Fibroblast of lung (primary cell): Measurements from ENCODE around the gene IRF1. TPM values are rescaled to one million over a fixed set of nuclear protein-coding genes. Genes with fewer than 3 reads are reported as not detected.

ENCODE experiments used
- DNase-seq, 2 donors: peaks; one replicate each; pipeline versions ENCODE4 v3.0.0 to v3.0.0-alpha.2; 2010; ENCODE audit warnings: low read depth in 2 of 2
- H2AFZ ChIP-seq: 2 replicates; pipeline ENCODE4 v1.5.1; 2012; ENCODE audit warnings: low read length, control low read depth, inconsistent platforms
- H3K27ac ChIP-seq: 2 replicates; pipeline ENCODE4 v1.5.1; 2011; ENCODE audit warnings: low read length, control low read depth; ENCODE audit not compliant: insufficient read depth
- H3K27me3 ChIP-seq: 2 replicates; pipeline ENCODE4 v1.5.1; 2011; ENCODE audit warnings: mild to moderate bottlenecking, low read length; ENCODE audit not compliant: control insufficient read depth, insufficient read depth
- H3K36me3 ChIP-seq: 2 replicates; pipeline ENCODE4 v1.5.1; 2011; ENCODE audit warnings: low read length; ENCODE audit not compliant: control insufficient read depth, insufficient read depth
- H3K4me1 ChIP-seq: 2 replicates; pipeline ENCODE4 v1.5.1; 2011; ENCODE audit warnings: low read length; ENCODE audit not compliant: control insufficient read depth, insufficient read depth; ENCODE audit errors: extremely low read depth
- H3K4me2 ChIP-seq: 2 replicates; pipeline ENCODE4 v1.5.1; 2011; ENCODE audit warnings: low read length, control low read depth; ENCODE audit not compliant: insufficient read depth; ENCODE audit errors: extremely low read depth
- H3K4me3 ChIP-seq, 4 experiments: fragments of 200-600 bp in 1 of 4; sonication (generic) in 1 of 4; replicated peaks in 1 of 4; 2 replicates each; pipeline ENCODE4 v1.5.1; 2011 to 2016; ENCODE audit warnings: low read length in 4 of 4, low read depth in 3 of 4, mild to moderate bottlenecking in 3 of 4, control low read depth in 2 of 4, inconsistent platforms in 1 of 4, mixed read lengths in 1 of 4; ENCODE audit not compliant: insufficient read depth in 1 of 4; ENCODE audit errors: control extremely low read depth in 1 of 4
- H3K79me2 ChIP-seq: 2 replicates; pipeline ENCODE4 v1.5.1; 2012; ENCODE audit warnings: mild to moderate bottlenecking, low read length, inconsistent platforms; ENCODE audit not compliant: control insufficient read depth, insufficient read depth
- H3K9ac ChIP-seq: 2 replicates; pipeline ENCODE4 v1.5.1; 2011; ENCODE audit warnings: mild to moderate bottlenecking, low read length, control low read depth; ENCODE audit not compliant: insufficient read depth
- H3K9me3 ChIP-seq: 2 replicates; pipeline ENCODE4 v1.5.1; 2012; ENCODE audit warnings: low read depth, low read length; ENCODE audit not compliant: control insufficient read depth, insufficient read depth
- H4K20me1 ChIP-seq: 2 replicates; pipeline ENCODE4 v1.5.1; 2011; ENCODE audit warnings: low read length; ENCODE audit not compliant: control insufficient read depth, insufficient read depth; ENCODE audit errors: extremely low read depth
- EZH2 ChIP-seq: IDR thresholded peaks from 2 replicates; pipeline ENCODE4 v1.5.1; 2012; ENCODE audit warnings: low read length, control low read depth, mild to moderate bottlenecking; ENCODE audit errors: missing control alignments
- polyA plus RNA-seq, 2 donors: library from polyadenylated mRNA; depleted of rRNA in 1 of 2; stranded (reverse) in 1 of 2; unstranded in 1 of 2; fragments of >200 nt; gene quantifications; 2 replicates each; pipeline ENCODE4 v1.2.1, GENCODE V29; 2011 to 2012; ENCODE audit warnings: missing spikeins in 1 of 2
- total RNA-seq: library from RNA; depleted of rRNA; stranded (reverse); fragments of >200 nt; gene quantifications from 2 replicates; pipeline ENCODE4 v1.2.1, GENCODE V29; 2014
- TF ChIP-seq, protein P1 (sequence below), 2 donors: IDR thresholded peaks in 1 of 2; conservative IDR thresholded peaks in 1 of 2; 1 replicate in 1 of 2; 2 replicates in 1 of 2; pipeline ENCODE4 v1.5.1; 2011 to 2012; ENCODE audit warnings: low read length in 2 of 2, control low read depth in 1 of 2, inconsistent platforms in 1 of 2, low read depth in 1 of 2, mild to moderate bottlenecking in 1 of 2

IRF1 gene
- total and polyA plus RNA-seq, 2 donors (not counting 1 experiment from before 2014, with no cell fraction given): 34.7 to 37.6 TPM

DNA sequence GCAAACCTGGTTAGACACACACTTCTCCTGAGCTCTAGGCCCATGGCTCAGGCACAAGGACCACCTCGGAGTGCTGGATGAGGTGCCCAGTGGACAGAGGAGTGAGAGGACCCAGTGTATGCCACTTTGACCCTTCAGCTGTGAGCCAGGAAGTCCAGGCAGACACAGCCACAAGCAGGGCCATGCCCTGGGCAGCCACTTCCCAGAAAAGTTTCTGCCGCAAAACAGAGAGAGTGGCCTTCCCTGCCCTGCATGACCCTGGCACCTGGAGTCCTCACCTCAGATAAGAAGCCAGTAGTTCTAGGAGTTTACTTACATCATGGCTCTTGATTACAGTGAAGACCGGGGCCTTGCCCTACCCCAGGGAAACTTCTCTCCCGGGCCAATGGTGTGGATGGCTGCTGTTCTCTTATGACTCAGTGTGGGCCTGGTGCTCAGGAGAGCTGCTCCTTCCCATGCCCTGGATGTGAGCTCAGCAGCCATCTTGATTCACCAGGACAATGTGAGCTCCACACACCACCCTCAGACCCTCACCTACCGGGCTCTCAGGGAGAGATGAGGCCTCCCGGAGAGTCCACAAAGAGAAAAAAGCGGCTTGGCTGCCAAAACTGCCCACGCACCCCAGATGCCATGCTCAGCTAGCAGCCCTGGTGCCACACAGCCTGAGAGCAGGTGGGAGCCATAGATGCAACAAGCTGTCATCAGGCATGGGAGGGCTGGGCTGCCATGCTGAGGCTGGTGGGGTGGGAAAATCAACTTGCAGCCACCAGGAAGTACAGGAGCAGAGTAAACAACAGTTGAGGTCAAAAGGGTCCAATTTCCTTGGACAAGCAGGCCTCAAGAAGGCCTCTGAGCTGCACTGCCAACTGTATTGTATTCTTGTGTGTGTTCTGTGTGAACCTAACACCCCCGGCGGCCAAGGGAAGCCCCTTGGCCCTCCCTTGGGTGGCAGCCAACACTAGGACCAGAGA is 11.7 kb upstream of the IRF1 start:
- Histone ChIP-seq H3K79me2 (no peaks in the 10 kb centered on the region), H3K4me1 (peaks cover 40% of the 10 kb centered on the region)
- TF ChIP-seq, protein P1, sequence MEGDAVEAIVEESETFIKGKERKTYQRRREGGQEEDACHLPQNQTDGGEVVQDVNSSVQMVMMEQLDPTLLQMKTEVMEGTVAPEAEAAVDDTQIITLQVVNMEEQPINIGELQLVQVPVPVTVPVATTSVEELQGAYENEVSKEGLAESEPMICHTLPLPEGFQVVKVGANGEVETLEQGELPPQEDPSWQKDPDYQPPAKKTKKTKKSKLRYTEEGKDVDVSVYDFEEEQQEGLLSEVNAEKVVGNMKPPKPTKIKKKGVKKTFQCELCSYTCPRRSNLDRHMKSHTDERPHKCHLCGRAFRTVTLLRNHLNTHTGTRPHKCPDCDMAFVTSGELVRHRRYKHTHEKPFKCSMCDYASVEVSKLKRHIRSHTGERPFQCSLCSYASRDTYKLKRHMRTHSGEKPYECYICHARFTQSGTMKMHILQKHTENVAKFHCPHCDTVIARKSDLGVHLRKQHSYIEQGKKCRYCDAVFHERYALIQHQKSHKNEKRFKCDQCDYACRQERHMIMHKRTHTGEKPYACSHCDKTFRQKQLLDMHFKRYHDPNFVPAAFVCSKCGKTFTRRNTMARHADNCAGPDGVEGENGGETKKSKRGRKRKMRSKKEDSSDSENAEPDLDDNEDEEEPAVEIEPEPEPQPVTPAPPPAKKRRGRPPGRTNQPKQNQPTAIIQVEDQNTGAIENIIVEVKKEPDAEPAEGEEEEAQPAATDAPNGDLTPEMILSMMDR (conservative IDR thresholded peaks at IDR 0.05 in 1 of 2, IDR thresholded peaks at IDR 0.05 in 1 of 2; ENCODE audit: low read depth in 1 of 2, low read length in 2 of 2): no peak
- TF ChIP-seq EZH2: no peak

GRCh38 chr5:132501629-132501956 is 11.0 kb upstream of the IRF1 start:
- no peaks in the 10 kb centered on the region for H3K27me3 ChIP-seq
- no peaks in the 10 kb centered on the region for H3K9me3 ChIP-seq
- H3K4me2 ChIP-seq: no peak overlapping the region
- TF ChIP-seq, protein P1 (conservative IDR thresholded peaks at IDR 0.05 in 1 of 2, IDR thresholded peaks at IDR 0.05 in 1 of 2; ENCODE audit: low read depth in 1 of 2, low read length in 2 of 2): no peak
- DNase-seq: no peak
- no peak overlapping the region for H2AFZ ChIP-seq
- H3K4me1 ChIP-seq: peaks cover 42% of the 10 kb centered on the region
- H3K9ac ChIP-seq: no peak overlapping the region
- H4K20me1 ChIP-seq: no peaks in the 10 kb centered on the region
- H3K27ac ChIP-seq: no peak overlapping the region
- H3K36me3 ChIP-seq: no peaks in the 10 kb centered on the region
- no peak overlapping the region for H3K4me3 ChIP-seq
- H3K79me2 ChIP-seq: no peaks in the 10 kb centered on the region

More for the DNA sequence above, 11.7 kb upstream of the IRF1 start:
- H4K20me1 ChIP-seq: no peaks in the 10 kb centered on the region
- peak in 1 of 2 donors; percentile 45 for DNase-seq
- H3K27ac ChIP-seq: peak overlapping the region; percentile 17
- H3K9me3 ChIP-seq: no peaks in the 10 kb centered on the region
- H3K36me3 ChIP-seq: no peaks in the 10 kb centered on the region
- no peak overlapping the region for H3K4me2 ChIP-seq
- peak overlapping the region; percentile 8 for H2AFZ ChIP-seq
- no peaks in the 10 kb centered on the region for H3K27me3 ChIP-seq
- no peak overlapping the region for H3K4me3 ChIP-seq
- H3K9ac ChIP-seq: no peak overlapping the region

DNA sequence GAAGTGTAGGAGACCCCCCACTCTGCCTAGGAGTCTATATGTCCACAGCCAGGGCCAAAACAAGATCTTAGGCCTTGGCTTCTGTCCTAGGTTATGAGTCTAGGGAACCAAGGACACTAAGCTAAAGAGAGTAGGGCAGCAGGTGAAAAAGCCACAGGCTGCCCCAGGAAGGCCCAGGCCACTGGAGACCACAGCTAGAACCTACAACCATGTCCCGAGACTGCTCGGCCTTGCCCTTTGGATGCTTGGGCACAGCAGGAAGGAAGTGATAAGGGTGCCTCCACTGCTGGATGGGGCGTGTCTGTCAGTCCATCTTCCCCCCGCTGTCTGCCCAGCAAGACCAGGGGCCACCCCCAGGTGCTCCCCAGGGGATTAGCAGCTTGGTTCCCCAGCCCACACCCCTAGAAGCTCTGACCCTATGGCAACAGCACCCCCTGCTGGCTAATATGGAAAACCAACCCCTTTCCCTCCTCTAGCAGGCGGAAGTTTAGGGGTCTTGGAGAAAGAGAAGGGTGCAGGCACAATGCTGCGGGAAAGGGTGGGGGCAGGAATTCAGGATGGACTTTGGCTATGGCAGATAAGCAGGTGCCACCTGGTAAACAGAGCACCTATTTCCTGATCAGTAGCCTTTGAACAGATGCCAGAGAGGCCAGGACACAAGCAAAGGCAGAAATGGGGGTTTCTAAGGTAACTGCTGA is 10.5 kb upstream of the IRF1 start:
- no peak overlapping the region for H3K9ac ChIP-seq
- TF ChIP-seq, protein P1 (conservative IDR thresholded peaks at IDR 0.05 in 1 of 2, IDR thresholded peaks at IDR 0.05 in 1 of 2; ENCODE audit: low read depth in 1 of 2, low read length in 2 of 2): peak; percentile 72 to 78
- TF ChIP-seq EZH2: no peak
- no peaks in the 10 kb centered on the region for H3K79me2 ChIP-seq
- no peaks in the 10 kb centered on the region for H4K20me1 ChIP-seq
- H3K27me3 ChIP-seq: no peaks in the 10 kb centered on the region
- no peak overlapping the region for H3K4me2 ChIP-seq
- no peaks in the 10 kb centered on the region for H3K9me3 ChIP-seq
- peaks cover 42% of the 10 kb centered on the region for H3K4me1 ChIP-seq
- peak; percentile 40 to 68 for DNase-seq
- no peak overlapping the region for H3K4me3 ChIP-seq
- H3K36me3 ChIP-seq: no peaks in the 10 kb centered on the region
- no peak overlapping the region for H2AFZ ChIP-seq
- H3K27ac ChIP-seq: no peak overlapping the region
